ENCODE measurements around the gene NFATC2.
A peak's percentile ranks its signal among the peaks of the same experiment; 100 is the strongest.
"Not testable (repeated sequence)": the region's sequence is repeated elsewhere in the genome, so short reads cannot be mapped to it uniquely, and the experiment has no call there.

NFATC2 gene

GRCh38 chr20:51347831-51348230 is 194.7 kb downstream of the NFATC2 start:
- Histone ChIP-seq H4K20me1 (no peaks in the 10 kb centered on the region), H3K9ac (no peak overlapping the region), H3K4me3 (no peak overlapping the region), H3K27ac (no peak overlapping the region), H3K9me3 (replicated peaks in 1 of 11) (peaks cover 12 to 21% (median 16%) of the 10 kb centered on the region in 11 experiments), H3K27me3 (no peaks in the 10 kb centered on the region), H3K4me2 (no peak overlapping the region), H3K36me3 (no peaks in the 10 kb centered on the region), H3K4me1 (peaks cover 0 to 20% (median 13%) of the 10 kb centered on the region in 10 experiments; a peak in 13 of 20 replicates)
- no peak for TF ChIP-seq Cebpa-rat (IDR thresholded peaks at IDR 0.05)

GRCh38 chr20:51346686-51347485 is 195.6 kb downstream of the NFATC2 start:
- Histone ChIP-seq H4K20me1 (no peaks in the 10 kb centered on the region), H3K4me1 (peaks cover 7 to 26% (median 16%) of the 10 kb centered on the region in 10 experiments), H3K4me3 (no peak overlapping the region), H3K36me3 (no peaks in the 10 kb centered on the region), H3K4me2 (no peak overlapping the region), H3K9me3 (replicated peaks in 1 of 11) (peaks cover 12 to 24% (median 19%) of the 10 kb centered on the region in 11 experiments), H3K27me3 (no peaks in the 10 kb centered on the region), H3K9ac (no peak overlapping the region), H3K27ac (no peak overlapping the region)
- TF ChIP-seq Cebpa-rat (IDR thresholded peaks at IDR 0.05): no peak

GRCh38 chr20:51345601-51346101 is 196.9 kb downstream of the NFATC2 start:
- Histone ChIP-seq H3K27ac (peak overlapping the region in 6 of 11 experiments; percentile 21 to 48 (median 42); a peak in 8 of 22 replicates), H3K4me3 (no peak overlapping the region), H3K4me1 (peaks cover 14 to 34% (median 24%) of the 10 kb centered on the region in 10 experiments), H3K36me3 (no peaks in the 10 kb centered on the region), H3K9ac (no peak overlapping the region), H3K27me3 (no peaks in the 10 kb centered on the region), H3K4me2 (peak overlapping the region in 9 of 11 experiments; percentile 11 to 63 (median 40); a peak in 14 of 22 replicates), H4K20me1 (no peaks in the 10 kb centered on the region), H3K9me3 (replicated peaks in 1 of 11) (peaks cover 12 to 24% (median 19%) of the 10 kb centered on the region in 11 experiments)
- TF ChIP-seq Cebpa-rat (IDR thresholded peaks at IDR 0.05): no peak

GRCh38 chr20:51343802-51344201 is 198.7 kb downstream of the NFATC2 start:
- H3K4me2 ChIP-seq: not testable (repeated sequence)

GRCh38 chr20:51342510-51343236 is 199.8 kb downstream of the NFATC2 start:
- peak overlapping the region in 6 of 11 experiments; percentile 63 to 84 (median 74); a peak in 10 of 22 replicates for H3K4me2 ChIP-seq
- no peaks in the 10 kb centered on the region for H3K36me3 ChIP-seq
- no peak overlapping the region for H3K9ac ChIP-seq
- no peaks in the 10 kb centered on the region for H4K20me1 ChIP-seq
- H3K4me3 ChIP-seq: no peak overlapping the region
- H3K9me3 ChIP-seq (replicated peaks in 1 of 11): peaks cover 12 to 24% (median 19%) of the 10 kb centered on the region in 11 experiments
- H3K27me3 ChIP-seq: no peaks in the 10 kb centered on the region
- no peak for TF ChIP-seq Cebpa-rat (IDR thresholded peaks at IDR 0.05)
- H3K4me1 ChIP-seq: peaks cover 14 to 44% (median 34%) of the 10 kb centered on the region in 10 experiments
- H3K27ac ChIP-seq: peak overlapping the region in 3 of 11 experiments; percentile 49 to 63 (median 57); a peak in 5 of 22 replicates

More at GRCh38 chr20:51343802-51344201, 198.7 kb downstream of the NFATC2 start:
- peaks cover 12 to 24% (median 19%) of the 10 kb centered on the region in 11 experiments for H3K9me3 ChIP-seq (replicated peaks in 1 of 11)
- H3K27me3 ChIP-seq, H3K36me3 ChIP-seq, H3K4me3 ChIP-seq, H3K9ac ChIP-seq, H4K20me1 ChIP-seq, H3K27ac ChIP-seq: not testable (repeated sequence)
- peaks cover 14 to 44% (median 31%) of the 10 kb centered on the region in 10 experiments for H3K4me1 ChIP-seq

- Histone ChIP-seq H3K27ac (peak overlapping the region in 4 of 11 experiments; percentile 20 to 63 (median 40); a peak in 6 of 22 replicates), H3K9me3 (replicated peaks in 1 of 11) (peaks cover 12 to 24% (median 19%) of the 10 kb centered on the region in 11 experiments), H3K4me2 (peak overlapping the region in 10 of 11 experiments; percentile 48 to 84 (median 66); a peak in 20 of 22 replicates), H3K4me3 (no peak overlapping the region), H3K4me1 (peaks cover 14 to 50% (median 37%) of the 10 kb centered on the region in 10 experiments), H3K27me3 (no peaks in the 10 kb centered on the region), H4K20me1 (no peaks in the 10 kb centered on the region), H3K36me3 (no peaks in the 10 kb centered on the region), H3K9ac (no peak overlapping the region)
- TF ChIP-seq Cebpa-rat (IDR thresholded peaks at IDR 0.05): no peak
Measured at GRCh38 chr20:51341581-51341980, 200.9 kb downstream of the NFATC2 start.

GRCh38 chr20:51340451-51340840 is 202.1 kb downstream of the NFATC2 start:
- no peak overlapping the region for H3K4me3 ChIP-seq
- no peak overlapping the region for H3K4me2 ChIP-seq
- no peak overlapping the region for H3K9ac ChIP-seq
- no peaks in the 10 kb centered on the region for H3K27me3 ChIP-seq
- peaks cover 12 to 24% (median 19%) of the 10 kb centered on the region in 11 experiments for H3K9me3 ChIP-seq (replicated peaks in 1 of 11)
- H3K36me3 ChIP-seq: no peaks in the 10 kb centered on the region
- H4K20me1 ChIP-seq: no peaks in the 10 kb centered on the region
- H3K4me1 ChIP-seq: peaks cover 6 to 42% (median 33%) of the 10 kb centered on the region in 10 experiments
- TF ChIP-seq Cebpa-rat (IDR thresholded peaks at IDR 0.05): no peak
- H3K27ac ChIP-seq: 0 out of 22 replicates have a peak overlapping the region, but pooled peaks of 1 of the 11 experiments have one; percentile 21

- Histone ChIP-seq H4K20me1 (no peaks in the 10 kb centered on the region), H3K9me3 (replicated peaks in 1 of 11) (peaks cover 12 to 24% (median 19%) of the 10 kb centered on the region in 11 experiments), H3K4me2 (peak overlapping the region in 3 of 11 experiments; percentile 4 to 25 (median 21); a peak in 2 of 22 replicates), H3K4me3 (no peak overlapping the region), H3K27ac (0 out of 22 replicates have a peak overlapping the region, but pooled peaks of 1 of the 11 experiments have one; percentile 21), H3K9ac (no peak overlapping the region), H3K36me3 (no peaks in the 10 kb centered on the region), H3K4me1 (peaks cover under 1 to 37% (median 29%) of the 10 kb centered on the region in 10 experiments; a peak in 19 of 20 replicates), H3K27me3 (no peaks in the 10 kb centered on the region)
- no peak for TF ChIP-seq Cebpa-rat (IDR thresholded peaks at IDR 0.05)
Measured at GRCh38 chr20:51339721-51340450, 202.6 kb downstream of the NFATC2 start.
